HG03521 (cell line): ENCODE measurements around the gene AIFM3.

Experiments
- ATAC-seq: cut with Tn5 transposase; IDR thresholded peaks from one replicate; pipeline ENCODE4 v1.9.1; 2021; ENCODE audit warnings: mild to moderate bottlenecking, moderate library complexity; ENCODE audit not compliant: unreplicated experiment

Gene AIFM3

GRCh38 chr22:20990184-20991180, 23.4 kb downstream of the AIFM3 start:
- ATAC-seq: no peak

- no peak for ATAC-seq
These were observed 24.4 kb downstream of the AIFM3 start for GRCh38 chr22:20991252-20992055.

GRCh38 chr22:20992056-20992442, 25.0 kb downstream of the AIFM3 start:
- no peak for ATAC-seq

GRCh38 chr22:20992456-20993303, 25.6 kb downstream of the AIFM3 start:
- ATAC-seq: no peak

GRCh38 chr22:20993304-20994127, 26.5 kb downstream of the AIFM3 start:
- no peak for ATAC-seq

- ATAC-seq: no peak
These were observed 27.3 kb downstream of the AIFM3 start for GRCh38 chr22:20994128-20994901.

GRCh38 chr22:20994902-20995241, 27.8 kb downstream of the AIFM3 start:
- no peak for ATAC-seq

- ATAC-seq: no peak
These were observed 28.4 kb downstream of the AIFM3 start for GRCh38 chr22:20995329-20996030.

- ATAC-seq: no peak
These were observed 29.0 kb downstream of the AIFM3 start for GRCh38 chr22:20996031-20996410.

GRCh38 chr22:20996598-20997535, 29.8 kb downstream of the AIFM3 start:
- ATAC-seq: no peak

- no peak for ATAC-seq
These were observed 30.6 kb downstream of the AIFM3 start for GRCh38 chr22:20997536-20998257.

- ATAC-seq: no peak
These were observed 31.6 kb downstream of the AIFM3 start for GRCh38 chr22:20998411-20999336.

GRCh38 chr22:20999350-21000206, 32.5 kb downstream of the AIFM3 start:
- ATAC-seq: no peak

GRCh38 chr22:21000207-21000986, 33.3 kb downstream of the AIFM3 start:
- ATAC-seq: no peak
